K562 (cell line): ENCODE results near the gene PHF10. TPM values are rescaled to one million over a fixed set of nuclear protein-coding genes. Genes with fewer than 3 reads are reported as not detected.

Experiments used
- ATAC-seq: fragments of 200-7000 bp; cut with Tn5 transposase; 3 replicates; pipeline ENCODE4 v1.9.1; 2020; ENCODE audit warnings: moderate library complexity
- BruUV-seq: library from RNA; stranded (reverse); fragments of 400-500 nt; replicated peaks from 2 replicates; lab custom pipeline; 2021; lab: Mats Ljungman, UMichigan
- CTCF ChIA-PET: fragments of 300-600 bp; formaldehyde crosslinking; extraction: SDS; loops from one replicate; lab custom pipeline; 2021; ENCODE audit warnings: low intra/inter-chr PET ratio; lab: Yijun Ruan, JAX
- POLR2A ChIA-PET: fragments of 300-600, 350-650 bp; sonication (Branson Sonifier 250); formaldehyde crosslinking; extraction: SDS; loops from one replicate; lab custom pipeline; 2021; ENCODE audit warnings: antibody characterized with exemption, inconsistent platforms; lab: Yijun Ruan, JAX
- DNase-seq, 4 experiments: peaks; one replicate each; pipeline versions ENCODE4 v3.0.0 to v3.0.0-alpha.2; 2011 to 2018; ENCODE audit warnings: low spot score in 3 of 4, mixed read lengths in 3 of 4; ENCODE audit errors: extremely low read depth in 1 of 4
- FAIRE-seq: peaks from 2 replicates; lab custom pipeline; 2011; peaks lifted over from hg19 to GRCh38; lab: Jason Lieb, UNC
- H2AFZ ChIP-seq: 2 replicates; pipeline ENCODE4 v1.6.0; 2011; ENCODE audit warnings: low read depth, low read length, control low read depth, inconsistent platforms
- H3K27ac ChIP-seq: fragments of 200-600 bp; 3 replicates; pipeline ENCODE4 v1.8.0; 2011; ENCODE audit warnings: low read depth, mild to moderate bottlenecking, control low read depth, inconsistent platforms, low read length, moderate library complexity, mixed read lengths; ENCODE audit errors: extremely low read depth
- H3K27me3 ChIP-seq, 2 experiments: fragments of 300-600 bp in 1 of 2; 2 replicates in 1 of 2; 3 replicates in 1 of 2; pipeline versions ENCODE4 v1.6.0 to v1.8.0; 2011; ENCODE audit warnings: inconsistent platforms in 2 of 2, low read length in 2 of 2, mild to moderate bottlenecking in 1 of 2, mixed read lengths in 1 of 2, moderate library complexity in 1 of 2; ENCODE audit not compliant: control insufficient read depth in 2 of 2, insufficient read depth in 2 of 2
- H3K36me3 ChIP-seq: fragments of 300-600 bp; 3 replicates; pipeline ENCODE4 v1.8.0; 2011; ENCODE audit warnings: mild to moderate bottlenecking, low read length, inconsistent platforms; ENCODE audit not compliant: control insufficient read depth, insufficient read depth
- H3K4me1 ChIP-seq, 2 experiments: fragments of 200-600 bp in 1 of 2; replicated peaks in 1 of 2; 2 replicates in 1 of 2; 3 replicates in 1 of 2; pipeline versions ENCODE4 v1.5.1 to v1.8.0; 2011; ENCODE audit warnings: inconsistent platforms in 2 of 2, low read length in 2 of 2, mild to moderate bottlenecking in 1 of 2, mixed read lengths in 1 of 2, moderate library complexity in 1 of 2; ENCODE audit not compliant: control insufficient read depth in 2 of 2, insufficient read depth in 2 of 2
- H3K4me2 ChIP-seq: 2 replicates; pipeline ENCODE4 v1.6.1; 2011; ENCODE audit warnings: low read length, control low read depth, inconsistent platforms, mixed read lengths; ENCODE audit not compliant: insufficient read depth
- H3K4me3 ChIP-seq: fragments of 200-600 bp; sonication (generic), shearing (Covaris generic); 2 replicates; pipeline ENCODE4 v1.5.1; 2016; ENCODE audit warnings: control low read depth, inconsistent platforms
- H3K79me2 ChIP-seq: fragments of 200-600 bp; 3 replicates; pipeline ENCODE4 v1.8.0; 2011; ENCODE audit warnings: low read length, inconsistent platforms; ENCODE audit not compliant: control insufficient read depth, insufficient read depth
- H3K9ac ChIP-seq, 2 experiments: 2 replicates each; pipeline versions ENCODE4 v1.6.0 to v1.6.1; 2011; ENCODE audit warnings: low read depth in 2 of 2, low read length in 2 of 2, control low read depth in 1 of 2, inconsistent platforms in 1 of 2, mild to moderate bottlenecking in 1 of 2, mixed read lengths in 1 of 2; ENCODE audit not compliant: insufficient read depth in 1 of 2
- H3K9me1 ChIP-seq: one replicate; pipeline ENCODE4 v1.6.0; 2011; ENCODE audit warnings: inconsistent platforms, mild to moderate bottlenecking, low read length, moderate library complexity; ENCODE audit not compliant: control insufficient read depth, insufficient read depth
- H3K9me3 ChIP-seq: replicated peaks from 2 replicates; pipeline ENCODE4 v1.5.1; 2011; ENCODE audit warnings: low read depth, low read length, inconsistent platforms; ENCODE audit not compliant: control insufficient read depth, insufficient read depth
- H4K20me1 ChIP-seq: replicated peaks from 2 replicates; pipeline ENCODE4 v1.6.1; 2011; ENCODE audit warnings: low read length, inconsistent platforms, mixed read lengths; ENCODE audit not compliant: control insufficient read depth, insufficient read depth
- ARID2 ChIP-seq: fragments of 450-650 bp; IDR thresholded peaks from 2 replicates; pipeline ENCODE4 v1.6.1; 2017; ENCODE audit warnings: antibody characterized with exemption, mild to moderate bottlenecking
- FOXJ3 ChIP-seq: sonication (generic); formaldehyde crosslinking; IDR thresholded peaks from 2 replicates; pipeline ENCODE4 v1.4.0; 2020; ENCODE audit warnings: mild to moderate bottlenecking, missing genetic modification reagents
- KLF1 ChIP-seq: fragments of 450-650 bp; IDR thresholded peaks from 2 replicates; pipeline ENCODE4 v1.6.1; 2016; ENCODE audit warnings: missing genetic modification characterization, missing compliant biosample characterization
- MAZ ChIP-seq, 2 experiments: fragments of 450-650 bp in 1 of 2; sonication (generic) in 1 of 2; formaldehyde crosslinking; IDR thresholded peaks in 1 of 2; conservative IDR thresholded peaks in 1 of 2; 2 replicates each; pipeline versions ENCODE4 v1.4.0 to v1.5.0; 2020; ENCODE audit warnings: mild to moderate bottlenecking in 1 of 2, missing genetic modification reagents in 1 of 2
- SLC30A9 ChIP-seq: fragments of 250-450 bp; sonication (Bioruptor Pico); IDR thresholded peaks from 2 replicates; pipeline ENCODE4 v1.8.0; 2022; ENCODE audit warnings: mild to moderate bottlenecking, moderate library complexity
- TAF9B ChIP-seq: fragments of 450-650 bp; IDR thresholded peaks from 2 replicates; pipeline ENCODE4 v1.6.1; 2018; ENCODE audit warnings: mild to moderate bottlenecking; ENCODE audit not compliant: partially characterized antibody
- TEAD2 ChIP-seq: fragments of 450-650 bp; IDR thresholded peaks from 2 replicates; pipeline ENCODE4 v1.6.1; 2016; ENCODE audit warnings: missing genetic modification characterization, control low read depth, missing compliant biosample characterization
- TRIM24 ChIP-seq, 2 experiments: fragments of 450-650 bp; IDR thresholded peaks; 2 replicates each; pipeline ENCODE4 v1.6.1; 2016
- ZNF140 ChIP-seq: fragments of 250-450 bp; sonication (Bioruptor Pico); IDR thresholded peaks from 2 replicates; pipeline ENCODE4 v1.8.0; 2021; ENCODE audit warnings: moderate library complexity, mild to moderate bottlenecking, inconsistent platforms
- ZNF175 ChIP-seq: fragments of 200-800 bp; sonication (Bioruptor generic); IDR thresholded peaks from 2 replicates; pipeline ENCODE4 v1.6.1; 2016; ENCODE audit warnings: low read depth, mild to moderate bottlenecking, missing genetic modification characterization, missing compliant biosample characterization
- ZNF311 ChIP-seq: fragments of 250-450 bp; sonication (Bioruptor Pico); IDR thresholded peaks from 2 replicates; pipeline ENCODE4 v1.4.0; 2020; ENCODE audit warnings: mild to moderate bottlenecking, moderate library complexity
- ZNF668 ChIP-seq: fragments of 250-450 bp; sonication (Bioruptor Pico); IDR thresholded peaks from 2 replicates; pipeline ENCODE4 v1.8.0; 2022; ENCODE audit warnings: mild to moderate bottlenecking, inconsistent platforms
- WGBS: fragments of 100-300 bp; shearing (Covaris generic); methylation state at CpG from one replicate; pipeline ENCODE4 v1.1.6; 2016; ENCODE audit warnings: low coverage, mixed read lengths; ENCODE audit not compliant: insufficient coverage; ENCODE audit errors: missing lambda C conversion rate; 5-methylcytosine and 5-hydroxymethylcytosine counted together
- in situ Hi-C: fragments of 300-500 bp; cut with MboI; formaldehyde crosslinking; loops from 4 replicates; pipeline ENCODE4 v1.15.0; 2018; ENCODE audit warnings: inconsistent platforms, mixed read lengths
- intact Hi-C: fragments of 100-400 bp; cut with micrococcal nuclease; formaldehyde crosslinking; loops from 2 replicates; pipeline ENCODE4 v1.14.2; 2022
- polyA plus RNA-seq, 8 experiments: library from polyadenylated mRNA; depleted of rRNA in 4 of 8; stranded (reverse) in 5 of 8; unstranded in 3 of 8; fragments of >200 nt; fragmentation: Nextera tagmentation in 2 of 8; fragmentation: Illumina TruSeq in 1 of 8; extraction: Ambion mirVana in 2 of 8; extraction: Trizol in 1 of 8; gene quantifications; 2 replicates each; pipeline versions ENCODE4 v1.2.1 to v1.2.3, GENCODE V29; 2011 to 2014; ENCODE audit warnings: inconsistent platforms in 1 of 8, missing spikeins in 1 of 8
- total RNA-seq, 7 experiments: library from RNA; depleted of rRNA in 6 of 7; stranded (reverse); fragments of >200 nt in 6 of 7; fragmentation: Illumina TruSeq in 2 of 7; extraction: Trizol in 2 of 7; gene quantifications; 2 replicates each; pipeline versions ENCODE4 v1.2.1 to v1.2.3, GENCODE V29; 2011 to 2021; ENCODE audit warnings: low replicate concordance in 1 of 7
- TF ChIP-seq, protein P1 (sequence below), 2 experiments: fragments of 450-650 bp; formaldehyde crosslinking in 1 of 2; IDR thresholded peaks; 2 replicates each; pipeline versions ENCODE4 v1.4.0 to v1.6.1; 2014 to 2020; ENCODE audit warnings: mild to moderate bottlenecking in 2 of 2, borderline replicate concordance in 1 of 2, low read depth in 1 of 2
- TF ChIP-seq, protein P2 (sequence below): fragments of 250-450 bp; sonication (Bioruptor Pico); IDR thresholded peaks from 2 replicates; pipeline ENCODE4 v1.4.0; 2020

PHF10 gene
- total and polyA plus RNA-seq, 9 of the 15 experiments (the other 6 are each of a cell fraction or from before 2014, with no cell fraction given) = 23.9 to 88.9 (median 46.0) TPM

DNA sequence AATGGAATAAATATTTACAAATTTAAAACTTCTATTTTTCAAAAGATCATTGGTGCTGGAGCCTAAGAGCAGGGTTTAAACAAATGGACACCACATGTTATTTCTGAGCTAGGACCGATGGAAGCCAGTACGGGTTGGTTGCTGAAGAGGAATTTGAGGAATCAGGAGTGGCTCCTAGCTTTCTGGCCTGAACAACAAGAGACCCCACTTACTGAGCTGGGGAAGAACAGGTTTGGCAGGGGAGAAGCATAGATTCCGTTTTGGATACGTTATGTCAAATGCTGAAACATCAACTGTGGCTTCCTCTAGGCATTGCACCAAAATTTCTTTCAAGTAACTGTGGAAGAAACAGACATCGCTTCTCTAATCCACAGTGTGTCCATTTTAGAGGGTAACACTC lies 29.2 kb downstream of the PHF10 start:
- peaks cover 14% of the 10 kb centered on the region; the same call in 2 of the 3 replicates for H3K36me3 ChIP-seq
- peaks cover 0 to under 1% of the 10 kb centered on the region in 2 experiments; a peak in 1 of 5 replicates for H3K4me1 ChIP-seq
- H3K4me3 ChIP-seq = no peak overlapping the region
- intact Hi-C loops = no loop called here
- ChIA-PET POLR2A (no interaction called here), CTCF (no interaction called here)
- peaks cover 17% of the 10 kb centered on the region for H3K79me2 ChIP-seq
- DNase-seq (no peak), ATAC-seq (no peak), FAIRE-seq (no peak)
- H3K9me1 ChIP-seq = peaks cover 2% of the 10 kb centered on the region
- no peak overlapping the region for H3K4me2 ChIP-seq
- WGBS = 85% methylated on average over 5 of the region's 5 CpGs
- H3K9ac ChIP-seq = no peak overlapping the region
- no peaks in the 10 kb centered on the region for H3K27me3 ChIP-seq
- H3K27ac ChIP-seq = no peak overlapping the region
- no peaks in the 10 kb centered on the region for H4K20me1 ChIP-seq
- in situ Hi-C loops = no loop called here
- TF ChIP-seq, protein P1, sequence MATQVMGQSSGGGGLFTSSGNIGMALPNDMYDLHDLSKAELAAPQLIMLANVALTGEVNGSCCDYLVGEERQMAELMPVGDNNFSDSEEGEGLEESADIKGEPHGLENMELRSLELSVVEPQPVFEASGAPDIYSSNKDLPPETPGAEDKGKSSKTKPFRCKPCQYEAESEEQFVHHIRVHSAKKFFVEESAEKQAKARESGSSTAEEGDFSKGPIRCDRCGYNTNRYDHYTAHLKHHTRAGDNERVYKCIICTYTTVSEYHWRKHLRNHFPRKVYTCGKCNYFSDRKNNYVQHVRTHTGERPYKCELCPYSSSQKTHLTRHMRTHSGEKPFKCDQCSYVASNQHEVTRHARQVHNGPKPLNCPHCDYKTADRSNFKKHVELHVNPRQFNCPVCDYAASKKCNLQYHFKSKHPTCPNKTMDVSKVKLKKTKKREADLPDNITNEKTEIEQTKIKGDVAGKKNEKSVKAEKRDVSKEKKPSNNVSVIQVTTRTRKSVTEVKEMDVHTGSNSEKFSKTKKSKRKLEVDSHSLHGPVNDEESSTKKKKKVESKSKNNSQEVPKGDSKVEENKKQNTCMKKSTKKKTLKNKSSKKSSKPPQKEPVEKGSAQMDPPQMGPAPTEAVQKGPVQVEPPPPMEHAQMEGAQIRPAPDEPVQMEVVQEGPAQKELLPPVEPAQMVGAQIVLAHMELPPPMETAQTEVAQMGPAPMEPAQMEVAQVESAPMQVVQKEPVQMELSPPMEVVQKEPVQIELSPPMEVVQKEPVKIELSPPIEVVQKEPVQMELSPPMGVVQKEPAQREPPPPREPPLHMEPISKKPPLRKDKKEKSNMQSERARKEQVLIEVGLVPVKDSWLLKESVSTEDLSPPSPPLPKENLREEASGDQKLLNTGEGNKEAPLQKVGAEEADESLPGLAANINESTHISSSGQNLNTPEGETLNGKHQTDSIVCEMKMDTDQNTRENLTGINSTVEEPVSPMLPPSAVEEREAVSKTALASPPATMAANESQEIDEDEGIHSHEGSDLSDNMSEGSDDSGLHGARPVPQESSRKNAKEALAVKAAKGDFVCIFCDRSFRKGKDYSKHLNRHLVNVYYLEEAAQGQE (IDR thresholded peaks at IDR 0.05; ENCODE audit: borderline replicate concordance) = no peak
- TF ChIP-seq, protein P1 (CRISPR knock-in tag; IDR thresholded peaks at IDR 0.05; ENCODE audit: low read depth) = no peak
- TF ChIP-seq FOXJ3 (CRISPR knock-in tag) (no peak), MAZ (CRISPR knock-in tag; conservative IDR thresholded peaks at IDR 0.05 in 1 of 2, IDR thresholded peaks at IDR 0.05 in 1 of 2) (no peak), KLF1 (tag) (no peak), ZNF668 (CRISPR knock-in tag) (no peak), ZNF311 (CRISPR knock-in tag) (no peak), ZNF175 (CRISPR knock-in tag) (no peak), TRIM24 (IDR thresholded peaks at IDR 0.05) (no peak), SLC30A9 (no peak), TEAD2 (tag) (no peak), ZNF140 (CRISPR knock-in tag) (no peak), TAF9B (no peak), ARID2 (no peak)
- TF ChIP-seq, protein P2, sequence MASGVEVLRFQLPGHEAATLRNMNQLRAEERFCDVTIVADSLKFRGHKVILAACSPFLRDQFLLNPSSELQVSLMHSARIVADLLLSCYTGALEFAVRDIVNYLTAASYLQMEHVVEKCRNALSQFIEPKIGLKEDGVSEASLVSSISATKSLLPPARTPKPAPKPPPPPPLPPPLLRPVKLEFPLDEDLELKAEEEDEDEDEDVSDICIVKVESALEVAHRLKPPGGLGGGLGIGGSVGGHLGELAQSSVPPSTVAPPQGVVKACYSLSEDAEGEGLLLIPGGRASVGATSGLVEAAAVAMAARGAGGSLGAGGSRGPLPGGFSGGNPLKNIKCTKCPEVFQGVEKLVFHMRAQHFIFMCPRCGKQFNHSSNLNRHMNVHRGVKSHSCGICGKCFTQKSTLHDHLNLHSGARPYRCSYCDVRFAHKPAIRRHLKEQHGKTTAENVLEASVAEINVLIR = no peak
- no peak overlapping the region for H2AFZ ChIP-seq
- 0 out of 2 replicates have a peak, but pooled peaks cover 3% of the 10 kb centered on the region for H3K9me3 ChIP-seq
- BruUV-seq = no TSS peak
